GM06990 (cell line): ENCODE data around the gene VSIR.

Source experiments
- DNase-seq: peaks from one replicate; pipeline ENCODE4 v3.0.0-alpha.2; 2011; ENCODE audit not compliant: insufficient read length; ENCODE audit errors: extremely low read depth
- H3K27me3 ChIP-seq: replicated peaks from 2 replicates; pipeline ENCODE4 v1.6.0; 2011; ENCODE audit warnings: low read length; ENCODE audit not compliant: control insufficient read depth, insufficient read depth
- H3K36me3 ChIP-seq: 2 replicates; pipeline ENCODE4 v1.5.1; 2011; ENCODE audit warnings: low read length; ENCODE audit not compliant: control insufficient read depth, insufficient read depth
- H3K4me3 ChIP-seq: replicated peaks from 2 replicates; pipeline ENCODE4 v1.5.1; 2011; ENCODE audit warnings: low read depth, mild to moderate bottlenecking, control low read depth, low read length
- CTCF ChIP-seq: IDR thresholded peaks from 2 replicates; pipeline ENCODE4 v1.5.1; 2011; ENCODE audit warnings: low read length, control low read depth, mild to moderate bottlenecking, inconsistent platforms; ENCODE audit not compliant: insufficient read depth, poor library complexity, severe bottlenecking

VSIR gene

GRCh38 chr10:71751515-71752224, 21.6 kb downstream of the VSIR start:
- no peaks in the 10 kb centered on the region for H3K27me3 ChIP-seq
- DNase-seq, result no peak
- no peak overlapping the region for H3K4me3 ChIP-seq
- peaks cover 3% of the 10 kb centered on the region; the same call in 1 of the 2 replicates for H3K36me3 ChIP-seq
- TF ChIP-seq CTCF, result no peak

- no peak overlapping the region for H3K4me3 ChIP-seq
- no peak for TF ChIP-seq CTCF
- H3K36me3 ChIP-seq, result peaks cover 3% of the 10 kb centered on the region; the same call in 1 of the 2 replicates
- H3K27me3 ChIP-seq, result no peaks in the 10 kb centered on the region
- DNase-seq, result no peak
Observed at GRCh38 chr10:71750986-71751385, 22.3 kb downstream of the VSIR start.

GRCh38 chr10:71750124-71750841, 23.0 kb downstream of the VSIR start:
- no peak for TF ChIP-seq CTCF
- H3K4me3 ChIP-seq, result no peak overlapping the region
- DNase-seq, result no peak

GRCh38 chr10:71749396-71749795, 23.9 kb downstream of the VSIR start:
- TF ChIP-seq CTCF, result no peak

More at GRCh38 chr10:71750124-71750841, 23.0 kb downstream of the VSIR start:
- Histone ChIP-seq H3K36me3 (peaks cover 3% of the 10 kb centered on the region; the same call in 1 of the 2 replicates), H3K27me3 (no peaks in the 10 kb centered on the region)

GRCh38 chr10:71748671-71749191, 24.6 kb downstream of the VSIR start:
- Histone ChIP-seq H3K27me3 (no peaks in the 10 kb centered on the region), H3K4me3 (no peak overlapping the region), H3K36me3 (peaks cover 3% of the 10 kb centered on the region; the same call in 1 of the 2 replicates)
- peak; percentile 14 for TF ChIP-seq CTCF
- peak; percentile 65 for DNase-seq

More at GRCh38 chr10:71749396-71749795, 23.9 kb downstream of the VSIR start:
- peaks cover 3% of the 10 kb centered on the region; the same call in 1 of the 2 replicates for H3K36me3 ChIP-seq
- H3K27me3 ChIP-seq, result no peaks in the 10 kb centered on the region
- H3K4me3 ChIP-seq, result no peak overlapping the region
- DNase-seq, result no peak
